ENCODE data around the gene SLC38A8. TPM values are rescaled to one million over a fixed set of nuclear protein-coding genes. Genes with fewer than 3 reads are reported as not detected.

The SLC38A8 gene
- total and polyA plus RNA-seq, 8 donors: 0.14 to 0.49 (median 0.34) TPM; not detected in 4

DNA sequence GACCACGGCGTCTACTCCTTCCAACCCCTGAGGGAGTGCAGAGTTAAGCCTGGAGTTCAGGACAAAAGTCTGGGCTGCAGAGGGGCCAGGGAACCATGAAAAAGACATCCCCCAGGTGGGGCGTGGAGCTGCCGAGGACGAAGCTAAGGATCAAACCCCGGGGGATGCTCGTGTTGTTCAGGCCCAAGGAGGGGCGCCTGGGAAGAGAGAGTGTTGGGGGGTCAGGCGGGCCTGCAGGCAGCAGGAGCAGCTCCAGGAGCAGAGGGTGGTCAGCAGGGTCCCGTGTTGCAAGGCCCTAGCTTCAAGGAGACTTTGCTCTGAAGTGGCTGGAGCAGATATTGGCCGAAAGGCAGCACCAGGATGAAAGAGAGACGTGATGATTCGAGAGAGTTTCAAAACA, 47.9 kb downstream of the SLC38A8 start:
- no peak overlapping the region for H3K27ac ChIP-seq
- DNase-seq (peak in 1 of 6 donors; percentile 30), FAIRE-seq (no peak), ATAC-seq (no peak)
- H3K9me3 ChIP-seq: no peaks in the 10 kb centered on the region
- TF ChIP-seq, protein P1, sequence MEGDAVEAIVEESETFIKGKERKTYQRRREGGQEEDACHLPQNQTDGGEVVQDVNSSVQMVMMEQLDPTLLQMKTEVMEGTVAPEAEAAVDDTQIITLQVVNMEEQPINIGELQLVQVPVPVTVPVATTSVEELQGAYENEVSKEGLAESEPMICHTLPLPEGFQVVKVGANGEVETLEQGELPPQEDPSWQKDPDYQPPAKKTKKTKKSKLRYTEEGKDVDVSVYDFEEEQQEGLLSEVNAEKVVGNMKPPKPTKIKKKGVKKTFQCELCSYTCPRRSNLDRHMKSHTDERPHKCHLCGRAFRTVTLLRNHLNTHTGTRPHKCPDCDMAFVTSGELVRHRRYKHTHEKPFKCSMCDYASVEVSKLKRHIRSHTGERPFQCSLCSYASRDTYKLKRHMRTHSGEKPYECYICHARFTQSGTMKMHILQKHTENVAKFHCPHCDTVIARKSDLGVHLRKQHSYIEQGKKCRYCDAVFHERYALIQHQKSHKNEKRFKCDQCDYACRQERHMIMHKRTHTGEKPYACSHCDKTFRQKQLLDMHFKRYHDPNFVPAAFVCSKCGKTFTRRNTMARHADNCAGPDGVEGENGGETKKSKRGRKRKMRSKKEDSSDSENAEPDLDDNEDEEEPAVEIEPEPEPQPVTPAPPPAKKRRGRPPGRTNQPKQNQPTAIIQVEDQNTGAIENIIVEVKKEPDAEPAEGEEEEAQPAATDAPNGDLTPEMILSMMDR (IDR thresholded peaks at IDR 0.05): no peak
- intact Hi-C loops (cut with DNase I): no loop called here
- H3K4me1 ChIP-seq: no peaks in the 10 kb centered on the region
- H3K36me3 ChIP-seq: no peaks in the 10 kb centered on the region
- no peak overlapping the region for H3K4me3 ChIP-seq
- 85 to 90% methylated on average over 13 of the region's 13 CpGs for WGBS, 2 donors
- no peaks in the 10 kb centered on the region for H3K27me3 ChIP-seq

DNA sequence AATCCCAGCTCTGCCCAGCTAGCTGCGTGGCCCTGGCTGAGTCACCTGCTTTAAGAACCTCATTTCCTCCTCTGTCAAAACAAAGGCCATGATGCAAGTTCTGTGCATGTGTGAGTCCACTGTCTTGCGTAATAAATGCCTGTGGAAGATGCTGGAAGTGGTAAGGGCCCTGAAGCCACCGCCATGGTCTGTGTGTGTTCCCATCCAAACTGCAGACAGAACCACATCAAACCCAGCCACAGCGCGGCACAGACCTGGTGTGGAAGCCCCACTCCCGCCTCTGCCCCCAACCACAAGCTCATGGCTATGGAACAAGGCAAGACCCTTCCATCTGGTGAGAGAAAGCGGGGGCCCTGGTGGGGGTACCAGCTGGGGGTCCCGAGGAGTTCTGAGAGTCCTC, 48.5 kb downstream of the SLC38A8 start:
- DNase-seq (peak in 1 of 6 donors; percentile 48), FAIRE-seq (no peak), ATAC-seq (peak in 1 of 4 donors; percentile 15)
- H3K9me3 ChIP-seq: no peaks in the 10 kb centered on the region
- peaks cover 0 to 4% (median 0%) of the 10 kb centered on the region in 3 donors for H3K4me1 ChIP-seq
- H3K27me3 ChIP-seq: no peaks in the 10 kb centered on the region
- WGBS, 2 donors: 87 to 88% methylated on average over 8 of the region's 8 CpGs
- TF ChIP-seq, protein P1 (IDR thresholded peaks at IDR 0.05): no peak
- H3K4me3 ChIP-seq: no peak overlapping the region
- no peaks in the 10 kb centered on the region for H3K36me3 ChIP-seq
- intact Hi-C loops (cut with DNase I): no loop called here
- no peak overlapping the region for H3K27ac ChIP-seq

DNA sequence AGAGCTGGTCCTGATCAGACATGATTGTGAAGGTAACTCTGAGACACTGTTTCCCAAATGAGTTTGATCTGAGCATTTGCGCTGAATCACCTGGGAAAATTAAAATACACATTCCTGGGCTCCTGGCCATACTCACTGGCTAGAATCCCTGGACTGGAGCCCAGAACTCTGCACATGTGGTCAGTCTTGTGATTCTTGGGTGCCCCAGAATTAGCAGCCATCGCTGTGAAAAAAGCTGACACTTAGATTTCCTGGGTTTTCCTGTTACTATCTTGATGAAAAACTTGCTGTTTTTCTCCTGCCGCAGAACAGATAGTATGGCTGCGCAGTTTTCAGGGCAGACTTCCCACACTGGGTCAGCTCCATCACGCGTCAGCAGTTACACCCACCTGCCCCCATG, 50.0 kb downstream of the SLC38A8 start:
- peak; percentile 61 to 82 (median 65) for ATAC-seq
- H3K4me3 ChIP-seq: no peak overlapping the region
- DNase-seq: peak in 5 of 6 donors; percentile 15 to 75 (median 74)
- intact Hi-C loops (cut with DNase I): no loop called here
- peaks cover 0 to 4% (median 0%) of the 10 kb centered on the region in 3 donors for H3K4me1 ChIP-seq
- no peak overlapping the region for H3K27ac ChIP-seq
- TF ChIP-seq, protein P1 (IDR thresholded peaks at IDR 0.05): no peak
- FAIRE-seq: no peak
- H3K27me3 ChIP-seq: no peaks in the 10 kb centered on the region
- no peaks in the 10 kb centered on the region for H3K36me3 ChIP-seq
- WGBS, 2 donors: 44 to 46% methylated on average over 6 of the region's 6 CpGs
- H3K9me3 ChIP-seq: no peaks in the 10 kb centered on the region

DNA sequence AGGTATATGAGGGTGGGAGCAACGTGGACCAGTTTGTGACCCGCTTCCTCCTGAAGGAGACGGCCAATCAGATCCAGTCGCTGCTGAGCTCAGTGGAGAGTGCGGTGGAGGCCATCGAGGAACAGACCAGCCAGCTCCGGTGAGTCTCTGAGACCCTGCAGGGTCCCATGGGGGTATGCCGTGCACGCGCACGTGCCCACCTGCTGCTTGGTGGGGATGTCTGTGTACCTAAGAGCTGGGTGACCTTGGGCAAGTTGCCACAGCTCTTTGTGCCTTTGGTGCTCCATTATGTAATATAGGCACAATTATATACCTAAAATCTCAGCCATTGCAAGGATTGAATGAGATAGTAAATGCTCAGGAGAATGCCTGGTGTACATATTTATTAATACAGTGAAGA, 52.1 kb downstream of the SLC38A8 start:
- Histone ChIP-seq H3K4me1 (peaks cover 0 to 4% (median 0%) of the 10 kb centered on the region in 3 donors), H3K27me3 (no peaks in the 10 kb centered on the region), H3K27ac (no peak overlapping the region), H3K36me3 (no peaks in the 10 kb centered on the region), H3K9me3 (no peaks in the 10 kb centered on the region), H3K4me3 (no peak overlapping the region)
- ATAC-seq (no peak), FAIRE-seq (no peak), DNase-seq (peak in 1 of 6 donors; percentile 44)
- intact Hi-C loops (cut with DNase I): no loop called here
- WGBS, 2 donors: 76 to 78% methylated on average over 11 of the region's 11 CpGs
- TF ChIP-seq, protein P1 (IDR thresholded peaks at IDR 0.05): no peak

DNA sequence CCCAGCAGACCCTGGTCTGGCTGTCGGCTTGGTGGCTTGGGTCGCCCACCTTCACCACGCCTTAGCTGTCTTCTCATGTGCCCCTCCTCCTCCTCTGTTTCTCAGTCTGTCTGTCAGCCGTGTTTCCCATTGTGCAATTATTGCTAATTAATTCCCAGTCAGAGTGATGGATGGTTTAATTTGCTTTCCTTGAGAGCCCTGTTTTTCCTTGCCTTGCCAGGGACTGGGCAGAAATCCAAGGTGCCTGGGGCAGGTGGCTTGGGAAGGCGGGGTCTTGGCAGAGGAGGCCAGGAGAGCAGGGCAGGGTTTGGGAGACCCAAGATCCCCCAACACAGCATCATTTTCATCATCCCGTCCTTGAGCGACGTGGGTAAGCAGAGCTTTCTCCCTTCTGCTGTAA, 53.3 kb downstream of the SLC38A8 start:
- Histone ChIP-seq H3K9me3 (no peaks in the 10 kb centered on the region), H3K27ac (no peak overlapping the region), H3K27me3 (no peaks in the 10 kb centered on the region), H3K4me1 (peaks cover 0 to 4% (median 0%) of the 10 kb centered on the region in 3 donors), H3K36me3 (no peaks in the 10 kb centered on the region), H3K4me3 (no peak overlapping the region)
- intact Hi-C loops (cut with DNase I): no loop called here
- ATAC-seq (peak; percentile 17 to 68 (median 60)), FAIRE-seq (no peak), DNase-seq (peak in 5 of 6 donors; percentile 39 to 69 (median 54))
- 13 to 20% methylated on average over 8 of the region's 8 CpGs for WGBS, 2 donors
- TF ChIP-seq, protein P1 (IDR thresholded peaks at IDR 0.05): no peak
